OCI-LY3 (cell line): ENCODE data around the gene LRRC4B.

Source experiments
- H2AFZ ChIP-seq: fragments of 200-600, 300-600 bp; shearing (Covaris generic); 2 replicates; pipeline ENCODE4 v1.6.0; 2014; ENCODE audit warnings: antibody characterized with exemption, low read depth, low read length
- H3K27ac ChIP-seq: fragments of 200-600, 300-600 bp; sonication (generic); 2 replicates; pipeline ENCODE4 v1.5.1; 2014; ENCODE audit warnings: mild to moderate bottlenecking, low read length, moderate library complexity, mixed read lengths
- H3K27me3 ChIP-seq: fragments of 200-600, 300-600 bp; sonication (generic); 2 replicates; pipeline ENCODE4 v1.6.1; 2014; ENCODE audit warnings: low read depth, low read length, mixed read lengths
- H3K36me3 ChIP-seq: fragments of 200-600, 300-600 bp; sonication (generic); replicated peaks from 2 replicates; pipeline ENCODE3; 2014; ENCODE audit warnings: low read depth, low read length, mixed read lengths
- H3K4me1 ChIP-seq: fragments of 300-600, 200-600 bp; sonication (generic); 2 replicates; pipeline ENCODE4 v1.6.1; 2014; ENCODE audit warnings: low read length, mixed read lengths
- H3K4me2 ChIP-seq: fragments of 200-600, 300-600 bp; sonication (generic); 2 replicates; pipeline ENCODE4 v1.6.1; 2014; ENCODE audit warnings: low read length, mixed read lengths
- H3K4me3 ChIP-seq: fragments of 300-600, 200-600 bp; sonication (generic); 2 replicates; pipeline ENCODE4 v1.5.1; 2014; ENCODE audit warnings: antibody characterized with exemption, mild to moderate bottlenecking, low read length, moderate library complexity
- H3K79me2 ChIP-seq: fragments of 300-600, 200-600 bp; shearing (Covaris generic); 2 replicates; pipeline ENCODE4 v1.6.1; 2014; ENCODE audit warnings: mild to moderate bottlenecking, low read length, mixed read lengths
- H3K9ac ChIP-seq: fragments of 300-600, 200-600 bp; shearing (Covaris generic); 2 replicates; pipeline ENCODE4 v1.6.0; 2014; ENCODE audit warnings: mild to moderate bottlenecking, low read length, moderate library complexity
- H3K9me3 ChIP-seq: fragments of 200-600, 300-600 bp; shearing (Covaris generic); 2 replicates; pipeline ENCODE4 v1.6.1; 2014; ENCODE audit warnings: low read length, mixed read lengths; ENCODE audit not compliant: insufficient read depth
- H4K20me1 ChIP-seq: fragments of 200-600, 300-600 bp; sonication (generic); 2 replicates; pipeline ENCODE4 v1.6.1; 2016; ENCODE audit warnings: low read length, mixed read lengths; ENCODE audit not compliant: insufficient read depth
- CTCF ChIP-seq: fragments of 200-600, 300-600 bp; sonication (generic); IDR thresholded peaks from 2 replicates; pipeline ENCODE4 v1.5.1; 2014; ENCODE audit warnings: antibody characterized with exemption, low read length, low read depth
- EZH2phosphoT487 ChIP-seq: fragments of 200-600 bp; shearing (Covaris generic); IDR thresholded peaks from 2 replicates; pipeline ENCODE4 v1.6.1; 2018; ENCODE audit warnings: antibody characterized with exemption, mixed run types, low read depth

The LRRC4B gene

DNA sequence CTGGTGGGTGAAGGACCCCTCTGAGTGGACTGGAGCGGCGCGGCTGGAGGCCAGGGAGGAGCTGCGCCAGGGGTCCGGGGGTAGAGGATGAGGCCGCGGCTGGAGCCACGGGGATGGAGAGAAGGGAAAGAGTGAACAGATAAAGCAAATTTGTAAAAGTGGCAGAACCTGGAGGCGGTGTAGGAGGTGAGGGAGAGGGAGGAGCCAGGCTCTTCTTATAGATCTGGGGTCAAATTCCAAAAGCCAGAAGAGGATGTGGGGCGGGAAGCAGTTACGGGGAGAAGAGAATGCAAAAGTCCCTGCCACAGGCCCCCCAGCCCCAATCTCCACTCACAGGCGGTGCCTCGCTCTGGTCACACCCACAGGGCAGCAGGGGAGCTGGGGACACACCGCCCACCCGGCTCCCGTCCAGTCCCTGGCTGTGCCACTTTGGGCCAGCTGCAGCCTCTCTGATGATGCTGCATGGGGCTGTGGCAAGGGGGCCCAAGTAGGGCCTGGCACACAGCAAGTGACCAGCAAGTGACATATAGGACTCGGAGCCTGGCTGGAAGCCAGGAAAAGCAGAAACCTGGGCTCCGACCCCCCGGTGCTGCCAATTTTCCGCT lies 11.1 kb downstream of the LRRC4B start:
- H3K79me2 ChIP-seq = no peaks in the 10 kb centered on the region
- H3K27ac ChIP-seq = no peak overlapping the region
- H3K36me3 ChIP-seq = no peaks in the 10 kb centered on the region
- H4K20me1 ChIP-seq = no peaks in the 10 kb centered on the region
- H3K27me3 ChIP-seq = peaks cover 18% of the 10 kb centered on the region
- peak overlapping the region; percentile 32 for H2AFZ ChIP-seq
- H3K4me2 ChIP-seq = peak overlapping the region; percentile 83
- peaks cover 9% of the 10 kb centered on the region for H3K4me1 ChIP-seq
- no peaks in the 10 kb centered on the region for H3K9me3 ChIP-seq
- peak overlapping the region; percentile 90 for H3K4me3 ChIP-seq
- H3K9ac ChIP-seq = peak overlapping the region; percentile 88
- TF ChIP-seq EZH2phosphoT487 = no peak

DNA sequence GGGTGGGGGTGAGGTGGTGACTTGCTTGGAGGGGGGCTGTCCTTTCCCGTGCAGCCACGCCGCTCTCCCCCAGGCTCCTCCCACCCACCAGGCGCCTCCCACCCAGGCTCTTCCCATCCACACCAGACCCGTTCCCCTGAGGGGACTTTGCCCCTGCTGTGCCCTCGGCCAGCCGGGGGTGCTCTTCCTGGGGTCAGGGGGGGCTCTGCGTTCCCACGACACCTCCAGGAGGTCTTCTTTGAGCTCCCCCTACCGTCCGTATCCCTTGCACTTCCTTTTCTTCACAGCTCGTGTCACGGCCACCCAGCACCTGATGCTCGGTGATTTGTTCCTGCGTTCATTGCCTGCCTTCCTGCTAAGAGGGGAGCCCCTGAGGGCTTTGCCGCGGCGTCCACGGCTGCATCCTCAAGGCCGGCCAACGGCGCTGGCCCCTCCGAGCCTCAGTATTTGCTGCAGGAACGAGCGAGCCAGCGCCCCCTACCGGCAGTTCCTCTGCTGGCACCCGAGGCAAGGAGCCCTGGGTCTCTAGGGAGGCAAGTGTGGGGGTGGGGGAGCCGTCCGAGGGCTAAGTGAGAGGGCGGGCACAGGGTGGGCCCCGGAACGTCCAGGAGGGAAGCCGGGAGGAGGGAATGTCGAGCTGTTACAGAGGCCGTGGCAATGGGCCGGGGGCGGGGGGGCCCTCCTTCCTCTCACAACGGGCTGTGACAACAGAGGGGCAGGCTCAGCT lies 11.8 kb downstream of the LRRC4B start:
- H3K9me3 ChIP-seq = no peaks in the 10 kb centered on the region
- H3K4me3 ChIP-seq = peak overlapping the region; percentile 90
- H3K4me1 ChIP-seq = peaks cover 9% of the 10 kb centered on the region
- peak overlapping the region; percentile 88 for H3K9ac ChIP-seq
- H3K36me3 ChIP-seq = no peaks in the 10 kb centered on the region
- peak overlapping the region; percentile 48 for H3K27ac ChIP-seq
- H3K4me2 ChIP-seq = peak overlapping the region; percentile 83
- peak overlapping the region; percentile 95 for H2AFZ ChIP-seq
- no peaks in the 10 kb centered on the region for H3K79me2 ChIP-seq
- no peaks in the 10 kb centered on the region for H4K20me1 ChIP-seq
- H3K27me3 ChIP-seq = peaks cover 18% of the 10 kb centered on the region
- TF ChIP-seq CTCF (peak; percentile 99), EZH2phosphoT487 (no peak)

DNA sequence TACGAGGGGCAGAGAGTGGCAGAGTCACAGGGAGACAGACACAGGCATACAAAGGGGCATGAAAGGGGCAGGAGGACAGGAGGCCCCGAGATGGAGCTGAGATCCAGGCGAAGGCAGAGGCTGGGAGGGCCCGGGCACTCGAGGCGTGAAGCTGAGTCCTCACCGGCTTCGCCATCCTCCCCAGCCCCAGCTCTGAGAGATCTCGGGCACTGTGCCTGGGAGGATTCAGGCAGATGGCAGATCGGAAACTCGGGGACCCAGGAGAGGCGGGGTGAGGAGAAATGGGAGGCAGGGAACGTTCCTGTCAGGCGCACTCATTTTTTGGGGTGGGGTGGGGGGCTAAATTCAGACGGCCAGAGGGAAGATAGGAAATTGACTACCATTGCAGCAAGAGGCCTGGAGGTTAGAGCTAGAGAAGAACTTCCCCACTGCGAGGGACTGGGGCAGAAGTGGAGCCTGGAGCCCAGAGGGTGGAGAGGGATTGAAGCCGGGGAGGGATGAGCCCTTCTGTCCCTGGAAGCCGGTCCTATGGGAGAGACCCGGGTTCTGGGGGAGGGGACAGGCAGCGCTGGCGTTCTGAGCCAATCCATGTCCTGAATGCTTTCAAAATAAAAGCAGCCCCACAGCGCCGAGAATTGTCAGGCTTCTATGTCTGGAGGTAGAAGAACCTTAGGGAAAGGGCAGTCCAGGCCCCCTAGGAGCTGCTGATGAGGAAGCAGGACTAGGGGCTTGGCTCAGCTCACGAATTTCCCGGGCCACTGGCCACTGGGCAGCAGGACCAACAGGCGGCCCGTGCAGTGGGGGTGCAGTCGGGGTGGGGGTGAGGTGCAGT lies 12.6 kb downstream of the LRRC4B start:
- H3K9me3 ChIP-seq = no peaks in the 10 kb centered on the region
- H3K9ac ChIP-seq = peak overlapping the region; percentile 88
- peaks cover 18% of the 10 kb centered on the region for H3K27me3 ChIP-seq
- no peaks in the 10 kb centered on the region for H3K36me3 ChIP-seq
- no peak for TF ChIP-seq CTCF
- TF ChIP-seq EZH2phosphoT487 = no peak
- peak overlapping the region; percentile 95; the same call in 1 of the 2 replicates for H2AFZ ChIP-seq
- H3K4me3 ChIP-seq = peak overlapping the region; percentile 90
- no peaks in the 10 kb centered on the region for H4K20me1 ChIP-seq
- H3K4me1 ChIP-seq = peaks cover 9% of the 10 kb centered on the region
- peak overlapping the region; percentile 83 for H3K4me2 ChIP-seq
- no peak overlapping the region for H3K27ac ChIP-seq
- no peaks in the 10 kb centered on the region for H3K79me2 ChIP-seq

- no peaks in the 10 kb centered on the region for H3K79me2 ChIP-seq
- no peak overlapping the region for H3K9ac ChIP-seq
- H4K20me1 ChIP-seq = no peaks in the 10 kb centered on the region
- no peak overlapping the region for H3K27ac ChIP-seq
- no peak overlapping the region for H3K4me2 ChIP-seq
- no peak overlapping the region for H2AFZ ChIP-seq
- peaks cover 18% of the 10 kb centered on the region for H3K27me3 ChIP-seq
- H3K4me1 ChIP-seq = peaks cover 9% of the 10 kb centered on the region
- no peak overlapping the region for H3K4me3 ChIP-seq
- H3K36me3 ChIP-seq = no peaks in the 10 kb centered on the region
- no peaks in the 10 kb centered on the region for H3K9me3 ChIP-seq
- TF ChIP-seq CTCF (no peak), EZH2phosphoT487 (no peak)
Measured at GRCh38 chr19:50555033-50555432, 13.2 kb downstream of the LRRC4B start.
